HG03039 (cell line): ENCODE results near the gene ARHGEF3.

Experiments used
- ATAC-seq: cut with Tn5 transposase; IDR thresholded peaks from one replicate; pipeline ENCODE4 v1.9.1; 2021; ENCODE audit warnings: mild to moderate bottlenecking, moderate library complexity; ENCODE audit not compliant: unreplicated experiment

Gene ARHGEF3

GRCh38 chr3:56801662-56802377 lies at the start of gene ARHGEF3:
Gene ARHGEF3, minus strand, starts transcription at chr3:56801949. Its CDS starts 151 bp downstream, at chr3:56801798.
- peak; percentile 83 for ATAC-seq

- no peak for ATAC-seq
These were observed 47.9 kb upstream of the ARHGEF3 start for GRCh38 chr3:56849698-56850097.

GRCh38 chr3:56845505-56845904 lies 43.8 kb upstream of the ARHGEF3 start:
- ATAC-seq, result no peak

- ATAC-seq, result no peak
These were observed 42.8 kb upstream of the ARHGEF3 start for GRCh38 chr3:56844536-56844935.

- ATAC-seq, result no peak
These were observed 38.3 kb upstream of the ARHGEF3 start for GRCh38 chr3:56839784-56840715.

GRCh38 chr3:56838448-56838847 lies 36.7 kb upstream of the ARHGEF3 start:
- ATAC-seq, result no peak

GRCh38 chr3:56837196-56837955 lies 35.6 kb upstream of the ARHGEF3 start:
- ATAC-seq, result no peak

GRCh38 chr3:56836276-56837163 lies 34.8 kb upstream of the ARHGEF3 start:
- ATAC-seq, result no peak

GRCh38 chr3:56835650-56836227 lies 34.0 kb upstream of the ARHGEF3 start:
- ATAC-seq, result no peak

GRCh38 chr3:56833536-56833935 lies 31.8 kb upstream of the ARHGEF3 start:
- ATAC-seq, result no peak

- no peak for ATAC-seq
These were observed 31.3 kb upstream of the ARHGEF3 start for GRCh38 chr3:56833022-56833421.

- no peak for ATAC-seq
These were observed 29.8 kb upstream of the ARHGEF3 start for GRCh38 chr3:56831572-56831971.

- no peak for ATAC-seq
These were observed 29.1 kb upstream of the ARHGEF3 start for GRCh38 chr3:56830884-56831283.

- ATAC-seq, result no peak
These were observed 27.8 kb upstream of the ARHGEF3 start for GRCh38 chr3:56829533-56829932.

GRCh38 chr3:56826831-56827722 lies 25.3 kb upstream of the ARHGEF3 start:
- no peak for ATAC-seq

GRCh38 chr3:56825567-56826438 lies 24.1 kb upstream of the ARHGEF3 start:
- no peak for ATAC-seq

- ATAC-seq, result no peak
These were observed 22.4 kb upstream of the ARHGEF3 start for GRCh38 chr3:56823984-56824703.
